K562 (cell line): Measurements from ENCODE around the gene KCNT1. TPM values are rescaled to one million over a fixed set of nuclear protein-coding genes. Genes with fewer than 3 reads are reported as not detected.

ENCODE experiments used
- ATAC-seq: fragments of 200-7000 bp; cut with Tn5 transposase; 3 replicates; pipeline ENCODE4 v1.9.1; 2020; ENCODE audit warnings: moderate library complexity
- BruUV-seq: library from RNA; stranded (reverse); fragments of 400-500 nt; replicated peaks from 2 replicates; lab custom pipeline; 2021; lab: Mats Ljungman, UMichigan
- CTCF ChIA-PET: fragments of 300-600 bp; formaldehyde crosslinking; extraction: SDS; loops from one replicate; lab custom pipeline; 2021; ENCODE audit warnings: low intra/inter-chr PET ratio; lab: Yijun Ruan, JAX
- POLR2A ChIA-PET: fragments of 300-600, 350-650 bp; sonication (Branson Sonifier 250); formaldehyde crosslinking; extraction: SDS; loops from one replicate; lab custom pipeline; 2021; ENCODE audit warnings: antibody characterized with exemption, inconsistent platforms; lab: Yijun Ruan, JAX
- DNase-seq, 4 experiments: peaks; one replicate each; pipeline versions ENCODE4 v3.0.0 to v3.0.0-alpha.2; 2011 to 2018; ENCODE audit warnings: low spot score in 3 of 4, mixed read lengths in 3 of 4; ENCODE audit errors: extremely low read depth in 1 of 4
- FAIRE-seq: peaks from 2 replicates; lab custom pipeline; 2011; peaks lifted over from hg19 to GRCh38; lab: Jason Lieb, UNC
- H2AFZ ChIP-seq: 2 replicates; pipeline ENCODE4 v1.6.0; 2011; ENCODE audit warnings: low read depth, low read length, control low read depth, inconsistent platforms
- H3K27ac ChIP-seq: fragments of 200-600 bp; 3 replicates; pipeline ENCODE4 v1.8.0; 2011; ENCODE audit warnings: low read depth, mild to moderate bottlenecking, control low read depth, inconsistent platforms, low read length, moderate library complexity, mixed read lengths; ENCODE audit errors: extremely low read depth
- H3K27me3 ChIP-seq, 2 experiments: fragments of 300-600 bp in 1 of 2; 2 replicates in 1 of 2; 3 replicates in 1 of 2; pipeline versions ENCODE4 v1.6.0 to v1.8.0; 2011; ENCODE audit warnings: inconsistent platforms in 2 of 2, low read length in 2 of 2, mild to moderate bottlenecking in 1 of 2, mixed read lengths in 1 of 2, moderate library complexity in 1 of 2; ENCODE audit not compliant: control insufficient read depth in 2 of 2, insufficient read depth in 2 of 2
- H3K36me3 ChIP-seq: fragments of 300-600 bp; 3 replicates; pipeline ENCODE4 v1.8.0; 2011; ENCODE audit warnings: mild to moderate bottlenecking, low read length, inconsistent platforms; ENCODE audit not compliant: control insufficient read depth, insufficient read depth
- H3K4me1 ChIP-seq, 2 experiments: fragments of 200-600 bp in 1 of 2; replicated peaks in 1 of 2; 2 replicates in 1 of 2; 3 replicates in 1 of 2; pipeline versions ENCODE4 v1.5.1 to v1.8.0; 2011; ENCODE audit warnings: inconsistent platforms in 2 of 2, low read length in 2 of 2, mild to moderate bottlenecking in 1 of 2, mixed read lengths in 1 of 2, moderate library complexity in 1 of 2; ENCODE audit not compliant: control insufficient read depth in 2 of 2, insufficient read depth in 2 of 2
- H3K4me2 ChIP-seq: 2 replicates; pipeline ENCODE4 v1.6.1; 2011; ENCODE audit warnings: low read length, control low read depth, inconsistent platforms, mixed read lengths; ENCODE audit not compliant: insufficient read depth
- H3K4me3 ChIP-seq: fragments of 200-600 bp; sonication (generic), shearing (Covaris generic); 2 replicates; pipeline ENCODE4 v1.5.1; 2016; ENCODE audit warnings: control low read depth, inconsistent platforms
- H3K79me2 ChIP-seq: fragments of 200-600 bp; 3 replicates; pipeline ENCODE4 v1.8.0; 2011; ENCODE audit warnings: low read length, inconsistent platforms; ENCODE audit not compliant: control insufficient read depth, insufficient read depth
- H3K9ac ChIP-seq, 2 experiments: 2 replicates each; pipeline versions ENCODE4 v1.6.0 to v1.6.1; 2011; ENCODE audit warnings: low read depth in 2 of 2, low read length in 2 of 2, control low read depth in 1 of 2, inconsistent platforms in 1 of 2, mild to moderate bottlenecking in 1 of 2, mixed read lengths in 1 of 2; ENCODE audit not compliant: insufficient read depth in 1 of 2
- H3K9me1 ChIP-seq: one replicate; pipeline ENCODE4 v1.6.0; 2011; ENCODE audit warnings: inconsistent platforms, mild to moderate bottlenecking, low read length, moderate library complexity; ENCODE audit not compliant: control insufficient read depth, insufficient read depth
- H3K9me3 ChIP-seq: replicated peaks from 2 replicates; pipeline ENCODE4 v1.5.1; 2011; ENCODE audit warnings: low read depth, low read length, inconsistent platforms; ENCODE audit not compliant: control insufficient read depth, insufficient read depth
- H4K20me1 ChIP-seq: replicated peaks from 2 replicates; pipeline ENCODE4 v1.6.1; 2011; ENCODE audit warnings: low read length, inconsistent platforms, mixed read lengths; ENCODE audit not compliant: control insufficient read depth, insufficient read depth
- ZNF133 ChIP-seq: fragments of 250-450 bp; sonication (Bioruptor Pico); IDR thresholded peaks from 2 replicates; pipeline ENCODE4 v1.4.0; 2020; ENCODE audit warnings: mild to moderate bottlenecking
- ZNF431 ChIP-seq: sonication (generic); formaldehyde crosslinking; IDR thresholded peaks from 2 replicates; pipeline ENCODE4 v1.8.0; 2022; ENCODE audit warnings: mild to moderate bottlenecking, missing genetic modification reagents
- WGBS: fragments of 100-300 bp; shearing (Covaris generic); methylation state at CpG from one replicate; pipeline ENCODE4 v1.1.6; 2016; ENCODE audit warnings: low coverage, mixed read lengths; ENCODE audit not compliant: insufficient coverage; ENCODE audit errors: missing lambda C conversion rate; 5-methylcytosine and 5-hydroxymethylcytosine counted together
- in situ Hi-C: fragments of 300-500 bp; cut with MboI; formaldehyde crosslinking; loops from 4 replicates; pipeline ENCODE4 v1.15.0; 2018; ENCODE audit warnings: inconsistent platforms, mixed read lengths
- intact Hi-C: fragments of 100-400 bp; cut with micrococcal nuclease; formaldehyde crosslinking; loops from 2 replicates; pipeline ENCODE4 v1.14.2; 2022
- polyA plus RNA-seq, 8 experiments: library from polyadenylated mRNA; depleted of rRNA in 4 of 8; stranded (reverse) in 5 of 8; unstranded in 3 of 8; fragments of >200 nt; fragmentation: Nextera tagmentation in 2 of 8; fragmentation: Illumina TruSeq in 1 of 8; extraction: Ambion mirVana in 2 of 8; extraction: Trizol in 1 of 8; gene quantifications; 2 replicates each; pipeline versions ENCODE4 v1.2.1 to v1.2.3, GENCODE V29; 2011 to 2014; ENCODE audit warnings: inconsistent platforms in 1 of 8, missing spikeins in 1 of 8
- total RNA-seq, 7 experiments: library from RNA; depleted of rRNA in 6 of 7; stranded (reverse); fragments of >200 nt in 6 of 7; fragmentation: Illumina TruSeq in 2 of 7; extraction: Trizol in 2 of 7; gene quantifications; 2 replicates each; pipeline versions ENCODE4 v1.2.1 to v1.2.3, GENCODE V29; 2011 to 2021; ENCODE audit warnings: low replicate concordance in 1 of 7
- TF ChIP-seq, protein P1 (sequence below): fragments of 250-450 bp; sonication (Bioruptor Pico); IDR thresholded peaks from 2 replicates; pipeline ENCODE4 v1.8.0; 2021; ENCODE audit warnings: moderate library complexity, mild to moderate bottlenecking, inconsistent platforms

Gene KCNT1
- total and polyA plus RNA-seq, 9 of the 15 experiments (the other 6 are each of a cell fraction or from before 2014, with no cell fraction given) = 0.05 TPM; not detected in 8

DNA sequence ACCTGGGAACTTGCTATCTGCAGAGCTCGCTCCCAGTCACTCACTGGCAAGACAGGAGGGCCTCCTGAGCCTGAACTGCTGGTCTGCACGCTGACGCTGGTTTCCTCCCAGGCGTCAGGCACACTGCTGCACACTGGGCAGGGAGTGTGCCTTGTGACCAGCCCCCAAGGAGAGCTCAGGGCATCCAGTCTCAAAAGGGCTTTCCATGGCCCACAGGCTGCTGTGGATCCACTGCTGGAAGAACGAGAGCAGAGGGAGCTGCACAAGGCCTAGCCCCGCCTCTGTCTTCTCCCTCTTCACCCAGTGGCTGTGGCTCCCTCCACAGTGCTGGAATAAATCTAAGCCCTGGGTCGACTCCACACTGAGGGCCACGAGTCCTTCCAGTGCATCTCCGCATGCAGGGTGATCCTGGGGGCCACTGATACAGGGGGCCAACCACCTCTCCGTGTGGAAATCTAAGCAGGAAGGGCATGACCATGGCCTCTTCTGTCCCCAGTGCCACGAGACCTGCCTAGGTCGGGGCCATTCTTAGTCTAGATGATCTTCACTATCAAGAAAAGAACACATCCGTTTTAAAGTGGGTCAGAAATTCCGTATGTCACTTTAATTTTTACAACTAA, 111.8 kb downstream of the KCNT1 start:
- H2AFZ ChIP-seq = no peak overlapping the region
- intact Hi-C loops = no loop called here
- TF ChIP-seq, protein P1, sequence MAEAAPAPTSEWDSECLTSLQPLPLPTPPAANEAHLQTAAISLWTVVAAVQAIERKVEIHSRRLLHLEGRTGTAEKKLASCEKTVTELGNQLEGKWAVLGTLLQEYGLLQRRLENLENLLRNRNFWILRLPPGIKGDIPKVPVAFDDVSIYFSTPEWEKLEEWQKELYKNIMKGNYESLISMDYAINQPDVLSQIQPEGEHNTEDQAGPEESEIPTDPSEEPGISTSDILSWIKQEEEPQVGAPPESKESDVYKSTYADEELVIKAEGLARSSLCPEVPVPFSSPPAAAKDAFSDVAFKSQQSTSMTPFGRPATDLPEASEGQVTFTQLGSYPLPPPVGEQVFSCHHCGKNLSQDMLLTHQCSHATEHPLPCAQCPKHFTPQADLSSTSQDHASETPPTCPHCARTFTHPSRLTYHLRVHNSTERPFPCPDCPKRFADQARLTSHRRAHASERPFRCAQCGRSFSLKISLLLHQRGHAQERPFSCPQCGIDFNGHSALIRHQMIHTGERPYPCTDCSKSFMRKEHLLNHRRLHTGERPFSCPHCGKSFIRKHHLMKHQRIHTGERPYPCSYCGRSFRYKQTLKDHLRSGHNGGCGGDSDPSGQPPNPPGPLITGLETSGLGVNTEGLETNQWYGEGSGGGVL (CRISPR knock-in tag) = no peak
- no peak for TF ChIP-seq ZNF133
- no peak for TF ChIP-seq ZNF431
- H3K79me2 ChIP-seq = no peaks in the 10 kb centered on the region
- H3K4me2 ChIP-seq = no peak overlapping the region
- H3K4me3 ChIP-seq = no peak overlapping the region
- ChIA-PET CTCF (no interaction called here), POLR2A (no interaction called here)
- H3K27me3 ChIP-seq = no peaks in the 10 kb centered on the region
- H3K9ac ChIP-seq = no peak overlapping the region
- in situ Hi-C loops = no loop called here
- 83% methylated on average over 14 of the region's 14 CpGs for WGBS
- ATAC-seq (no peak), FAIRE-seq (no peak), DNase-seq (no peak)
- H3K4me1 ChIP-seq = no peaks in the 10 kb centered on the region
- peaks cover 87% of the 10 kb centered on the region; the same call in 2 of the 3 replicates for H3K36me3 ChIP-seq
- peaks cover 3% of the 10 kb centered on the region for H3K9me1 ChIP-seq
- H3K9me3 ChIP-seq = no peaks in the 10 kb centered on the region
- BruUV-seq = no TSS peak
- H4K20me1 ChIP-seq = 0 out of 2 replicates have a peak, but pooled peaks cover 4% of the 10 kb centered on the region
- H3K27ac ChIP-seq = no peak overlapping the region
